ENCODE data around the gene STEAP2.

Gene STEAP2

DNA sequence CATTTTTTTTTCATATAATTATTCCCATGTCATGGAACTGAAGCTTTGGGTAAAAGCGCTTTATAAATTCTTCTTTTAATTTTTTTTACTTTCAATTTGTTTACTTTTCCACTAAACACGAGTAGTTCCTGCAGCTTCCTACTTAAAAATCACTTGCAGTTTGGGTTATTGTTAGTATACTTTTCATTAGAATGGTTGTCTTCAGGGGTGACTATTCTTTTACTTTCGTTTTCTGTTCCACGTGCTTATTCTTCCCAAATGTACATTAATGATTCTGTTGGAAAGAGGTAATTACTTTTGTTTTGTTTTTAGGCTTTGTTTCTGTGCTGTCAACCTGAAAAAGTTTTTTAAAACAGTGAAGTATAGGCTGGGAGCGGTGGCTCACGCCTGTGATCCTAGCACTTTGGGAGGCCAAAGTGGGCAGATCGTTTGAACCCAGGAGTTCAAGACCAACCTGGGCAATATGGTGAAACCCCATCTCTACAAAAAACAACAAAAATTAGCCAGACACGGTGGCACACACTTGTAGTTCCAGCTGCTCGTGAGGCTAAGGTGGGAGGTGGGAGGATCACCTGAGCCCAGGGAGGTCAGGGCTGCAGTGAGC is 28.2 kb downstream of the STEAP2 start:
- no peaks in the 10 kb centered on the region for H3K9me3 ChIP-seq
- peaks cover 67% of the 10 kb centered on the region for H3K27me3 ChIP-seq
- no peak overlapping the region for H3K4me3 ChIP-seq (ENCODE audit: low read depth in 1 of 2, low read length in 1 of 2)
- TF ChIP-seq, protein P1, sequence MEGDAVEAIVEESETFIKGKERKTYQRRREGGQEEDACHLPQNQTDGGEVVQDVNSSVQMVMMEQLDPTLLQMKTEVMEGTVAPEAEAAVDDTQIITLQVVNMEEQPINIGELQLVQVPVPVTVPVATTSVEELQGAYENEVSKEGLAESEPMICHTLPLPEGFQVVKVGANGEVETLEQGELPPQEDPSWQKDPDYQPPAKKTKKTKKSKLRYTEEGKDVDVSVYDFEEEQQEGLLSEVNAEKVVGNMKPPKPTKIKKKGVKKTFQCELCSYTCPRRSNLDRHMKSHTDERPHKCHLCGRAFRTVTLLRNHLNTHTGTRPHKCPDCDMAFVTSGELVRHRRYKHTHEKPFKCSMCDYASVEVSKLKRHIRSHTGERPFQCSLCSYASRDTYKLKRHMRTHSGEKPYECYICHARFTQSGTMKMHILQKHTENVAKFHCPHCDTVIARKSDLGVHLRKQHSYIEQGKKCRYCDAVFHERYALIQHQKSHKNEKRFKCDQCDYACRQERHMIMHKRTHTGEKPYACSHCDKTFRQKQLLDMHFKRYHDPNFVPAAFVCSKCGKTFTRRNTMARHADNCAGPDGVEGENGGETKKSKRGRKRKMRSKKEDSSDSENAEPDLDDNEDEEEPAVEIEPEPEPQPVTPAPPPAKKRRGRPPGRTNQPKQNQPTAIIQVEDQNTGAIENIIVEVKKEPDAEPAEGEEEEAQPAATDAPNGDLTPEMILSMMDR (IDR thresholded peaks at IDR 0.05), result no peak
- no peaks in the 10 kb centered on the region for H3K36me3 ChIP-seq
- no peak overlapping the region for H3K27ac ChIP-seq
- H3K4me1 ChIP-seq (ENCODE audit: control insufficient read depth in 1 of 2, insufficient read depth in 1 of 2, low read depth in 1 of 2, low read length in 1 of 2), result peaks cover under 1 to 4% of the 10 kb centered on the region in 2 experiments

DNA sequence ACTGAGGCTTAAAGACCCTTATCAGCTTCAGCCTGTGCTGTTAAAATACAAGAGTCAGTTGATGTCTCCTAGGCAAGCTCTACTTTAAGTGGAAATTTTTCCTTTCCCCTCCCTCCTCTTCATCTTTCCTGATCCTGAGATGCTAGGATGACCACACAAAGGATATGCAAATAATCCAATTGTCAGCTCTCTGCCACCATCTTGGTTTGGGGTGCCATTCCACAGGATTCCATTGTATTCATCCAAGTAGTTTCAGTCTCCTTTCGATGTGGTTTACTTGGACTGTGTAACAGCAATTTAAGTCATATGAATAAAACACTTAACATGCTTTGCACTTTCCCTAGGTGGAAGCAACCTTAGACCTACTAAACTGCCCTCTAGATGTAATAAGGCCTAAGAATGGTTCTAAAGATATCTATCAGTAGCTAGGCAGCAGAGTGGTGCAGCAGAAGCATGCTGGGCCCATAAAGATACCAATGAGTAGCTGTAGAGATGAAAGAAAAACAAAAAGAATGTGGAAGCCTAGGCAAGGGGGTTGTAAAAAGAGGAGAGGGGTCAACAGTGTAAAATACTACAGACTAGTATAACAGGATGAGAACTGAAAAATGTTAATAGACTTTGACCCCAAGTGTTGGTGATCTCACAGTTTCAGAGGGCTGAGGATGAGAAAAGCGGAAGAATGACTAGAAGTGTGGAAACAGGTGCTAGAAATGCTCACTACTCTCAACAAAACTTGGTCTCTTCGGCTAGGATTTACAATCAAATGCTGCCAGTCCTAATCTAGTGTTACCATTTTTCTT is 31.0 kb downstream of the STEAP2 start:
- no peaks in the 10 kb centered on the region for H3K36me3 ChIP-seq
- H3K27me3 ChIP-seq, result peaks cover 82% of the 10 kb centered on the region
- no peak overlapping the region for H3K27ac ChIP-seq
- H3K9me3 ChIP-seq, result no peaks in the 10 kb centered on the region
- TF ChIP-seq, protein P1 (IDR thresholded peaks at IDR 0.05), result no peak
- H3K4me3 ChIP-seq (ENCODE audit: low read depth in 1 of 2, low read length in 1 of 2), result no peak overlapping the region
- H3K4me1 ChIP-seq (ENCODE audit: control insufficient read depth in 1 of 2, insufficient read depth in 1 of 2, low read depth in 1 of 2, low read length in 1 of 2), result peaks cover 3 to 14% of the 10 kb centered on the region in 2 experiments

GRCh38 chr7:90243556-90243955 is 32.0 kb downstream of the STEAP2 start:
- Histone ChIP-seq H3K4me1 (ENCODE audit: control insufficient read depth in 1 of 2, insufficient read depth in 1 of 2, low read depth in 1 of 2, low read length in 1 of 2) (peaks cover 3 to 14% of the 10 kb centered on the region in 2 experiments), H3K9me3 (no peaks in the 10 kb centered on the region), H3K27ac (no peak overlapping the region), H3K4me3 (ENCODE audit: low read depth in 1 of 2, low read length in 1 of 2) (no peak overlapping the region), H3K27me3 (peaks cover 86% of the 10 kb centered on the region), H3K36me3 (no peaks in the 10 kb centered on the region)
- TF ChIP-seq, protein P1 (IDR thresholded peaks at IDR 0.05), result no peak

DNA sequence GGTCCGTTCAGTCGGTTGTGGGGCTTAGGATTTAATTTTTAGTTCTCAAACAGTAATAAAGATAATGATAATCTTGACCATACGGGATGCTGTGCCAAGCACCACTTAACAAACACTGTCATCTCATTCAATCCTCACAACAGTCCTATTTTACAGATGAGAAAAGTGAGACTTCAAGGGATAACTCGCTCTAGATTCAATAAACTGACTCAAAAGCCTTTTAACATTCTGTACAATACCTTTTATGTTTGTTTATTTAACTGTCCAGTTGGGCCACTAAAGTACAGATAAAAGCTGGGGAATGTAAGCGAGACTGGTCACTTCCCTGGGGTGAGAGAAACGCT is 33.0 kb downstream of the STEAP2 start:
- TF ChIP-seq, protein P1 (IDR thresholded peaks at IDR 0.05), result no peak
- Histone ChIP-seq H3K36me3 (no peaks in the 10 kb centered on the region), H3K9me3 (no peaks in the 10 kb centered on the region), H3K4me1 (ENCODE audit: control insufficient read depth in 1 of 2, insufficient read depth in 1 of 2, low read depth in 1 of 2, low read length in 1 of 2) (peaks cover 3 to 14% of the 10 kb centered on the region in 2 experiments), H3K4me3 (ENCODE audit: low read depth in 1 of 2, low read length in 1 of 2) (peak overlapping the region; percentile 60 to 68), H3K27me3 (peaks cover 95% of the 10 kb centered on the region), H3K27ac (no peak overlapping the region)

- H3K4me1 ChIP-seq (ENCODE audit: control insufficient read depth in 1 of 2, insufficient read depth in 1 of 2, low read depth in 1 of 2, low read length in 1 of 2), result peaks cover 3 to 14% of the 10 kb centered on the region in 2 experiments
- no peaks in the 10 kb centered on the region for H3K36me3 ChIP-seq
- no peak within 1 kb of the TSS for H3K27ac ChIP-seq
- H3K4me3 ChIP-seq (ENCODE audit: low read depth in 1 of 2, low read length in 1 of 2), result peak within 1 kb of the TSS; percentile 60 to 68
- TF ChIP-seq, protein P1 (IDR thresholded peaks at IDR 0.05), result no peak
- H3K9me3 ChIP-seq, result no peaks in the 10 kb centered on the region
- peaks cover 97% of the 10 kb centered on the region for H3K27me3 ChIP-seq
These were observed 33.6 kb downstream of the STEAP2 start, which contains the start of gene CFAP69 for GRCh38 chr7:90244909-90245851. Gene CFAP69, plus strand, starts transcription at chr7:90245174. Its CDS starts 251 bp downstream, at chr7:90245425.

Measured in neutrophil (primary cell).